ENCODE data around the gene ATP1B4. TPM values are rescaled to one million over a fixed set of nuclear protein-coding genes. Genes with fewer than 3 reads are reported as not detected.

The ATP1B4 gene
- total and polyA plus RNA-seq, 9 of the 15 experiments (the other 6 are each of a cell fraction or from before 2014, with no cell fraction given): 0.04 to 0.18 TPM; not detected in 7

DNA sequence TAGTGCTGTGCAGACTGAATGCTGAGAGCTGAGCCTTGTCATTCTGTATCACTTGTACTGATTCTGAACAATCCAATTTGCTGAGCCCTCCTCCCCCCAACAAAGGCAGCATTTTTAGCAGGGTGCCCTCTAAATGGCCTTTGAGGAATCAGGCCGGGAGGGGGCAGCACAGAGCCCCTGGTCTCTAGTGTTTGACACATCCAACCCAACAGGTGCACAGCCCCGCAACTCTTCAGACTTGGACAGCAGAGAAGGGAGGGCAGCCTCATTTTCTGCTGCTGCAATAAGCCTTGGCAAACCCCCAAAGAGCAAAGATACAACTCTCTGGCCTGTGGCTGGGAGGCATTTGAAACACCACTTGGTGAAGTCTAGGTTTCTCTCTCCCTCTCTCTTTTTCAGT is 3.4 kb downstream of the ATP1B4 start (continued):
- TF ChIP-seq CTCF (IDR thresholded peaks at IDR 0.05 in 2 of 3, conservative IDR thresholded peaks at IDR 0.05 in 1 of 3; ENCODE audit: insufficient read depth in 2 of 3, low read depth in 1 of 3, low read length in 3 of 3): peak; percentile 62 to 70 (median 68)

DNA sequence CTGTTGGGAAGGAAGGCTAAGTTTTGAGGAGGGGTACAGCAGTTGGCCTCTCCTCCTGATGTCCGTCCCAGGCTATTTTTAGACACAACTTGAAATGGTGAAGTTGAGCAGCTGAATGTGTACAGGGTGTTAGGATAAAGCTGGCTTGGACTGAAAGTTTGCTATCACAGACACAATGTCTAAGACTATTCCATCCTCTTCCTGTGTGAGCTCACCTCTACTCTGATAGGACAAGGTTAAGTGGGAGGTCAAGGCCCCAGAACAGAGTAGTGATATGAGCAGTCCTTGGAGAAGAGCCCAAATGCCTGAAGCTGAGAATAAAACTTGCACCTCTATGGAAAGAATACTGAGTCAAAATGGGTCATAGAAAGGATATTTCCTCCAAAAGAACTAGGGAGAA is 4.1 kb downstream of the ATP1B4 start:
- POLR2A ChIA-PET: interaction anchor here (0.6 to 0.7 kb wide), 2 partner anchors 86 to 278 kb away, joined by 3 read pairs; no protein-coding TSS in a partner anchor
- in situ Hi-C loops (cut with MboI): no loop called here
- 40% methylated on average over 1 of the region's 1 CpG for WGBS (ENCODE audit: insufficient coverage, low coverage, missing lambda C conversion rate)

More for the DNA sequence above, 4.1 kb downstream of the ATP1B4 start:
- Histone ChIP-seq H3K27ac (ENCODE audit: extremely low read depth, low read depth, low read length) (no peak overlapping the region), H2AFZ (ENCODE audit: low read depth, low read length) (no peak overlapping the region), H3K9me3 (replicated peaks; ENCODE audit: control insufficient read depth, insufficient read depth, low read depth, low read length) (no peaks in the 10 kb centered on the region), H4K20me1 (replicated peaks; ENCODE audit: control insufficient read depth, insufficient read depth, low read length) (no peaks in the 10 kb centered on the region), H3K36me3 (ENCODE audit: control insufficient read depth, insufficient read depth, low read length) (no peaks in the 10 kb centered on the region), H3K4me2 (ENCODE audit: insufficient read depth, low read length) (no peak overlapping the region), H3K9ac (ENCODE audit: insufficient read depth in 1 of 2, low read depth in 2 of 2, low read length in 2 of 2) (no peak overlapping the region), H3K79me2 (ENCODE audit: control insufficient read depth, insufficient read depth, low read length) (no peaks in the 10 kb centered on the region), H3K9me1 (ENCODE audit: control insufficient read depth, insufficient read depth, low read length) (no peaks in the 10 kb centered on the region), H3K4me1 (replicated peaks in 1 of 2; ENCODE audit: control insufficient read depth in 2 of 2, insufficient read depth in 2 of 2, low read length in 2 of 2) (peaks cover 0 to 7% of the 10 kb centered on the region in 2 experiments; a peak in 1 of 5 replicates), H3K27me3 (ENCODE audit: control insufficient read depth in 2 of 2, insufficient read depth in 2 of 2, low read length in 2 of 2) (no peaks in the 10 kb centered on the region), H3K4me3 (no peak overlapping the region)
- DNase-seq (ENCODE audit: extremely low read depth in 1 of 4, low spot score in 3 of 4) (no peak), FAIRE-seq (no peak), ATAC-seq (no peak)
- no TSS peak for BruUV-seq (replicated peaks)
- CTCF ChIA-PET (ENCODE audit: low intra/inter-chr PET ratio): no interaction called here
- intact Hi-C loops (cut with micrococcal nuclease): loop anchor here (5.0 kb wide), 2 partner anchors 86 to 101 kb away; partner anchors contain the start of gene LAMP2
- TF ChIP-seq SREBF2 (CRISPR knock-in tag; IDR thresholded peaks at IDR 0.05) (no peak), GTF3C2 (IDR thresholded peaks at IDR 0.05; ENCODE audit: borderline replicate concordance, extremely low read depth, insufficient read length) (no peak), RBM39 (optimal IDR thresholded peaks at IDR 0.05; ENCODE audit: low read depth, low read length) (no peak), RBM34 (IDR thresholded peaks at IDR 0.05; ENCODE audit: borderline replicate concordance, insufficient read depth, low read length) (no peak), SP1 (CRISPR knock-in tag; IDR thresholded peaks at IDR 0.05) (no peak), ZBTB7A (IDR thresholded peaks at IDR 0.05; ENCODE audit: borderline replicate concordance, control insufficient read depth, low read depth, low read length) (no peak), ZKSCAN8 (CRISPR knock-in tag; IDR thresholded peaks at IDR 0.05) (no peak)
